Mammary microvascular endothelial cell (primary cell): ENCODE data around the gene KLHL10. TPM values are rescaled to one million over a fixed set of nuclear protein-coding genes. Genes with fewer than 3 reads are reported as not detected.

Source experiments
- total RNA-seq: library from RNA; depleted of rRNA; stranded (reverse); fragments of >200 nt; gene quantifications from 2 replicates; pipeline ENCODE4 v1.2.3, GENCODE V29; 2015

KLHL10 gene
- total RNA-seq: not detected in 2 replicates

DNA sequence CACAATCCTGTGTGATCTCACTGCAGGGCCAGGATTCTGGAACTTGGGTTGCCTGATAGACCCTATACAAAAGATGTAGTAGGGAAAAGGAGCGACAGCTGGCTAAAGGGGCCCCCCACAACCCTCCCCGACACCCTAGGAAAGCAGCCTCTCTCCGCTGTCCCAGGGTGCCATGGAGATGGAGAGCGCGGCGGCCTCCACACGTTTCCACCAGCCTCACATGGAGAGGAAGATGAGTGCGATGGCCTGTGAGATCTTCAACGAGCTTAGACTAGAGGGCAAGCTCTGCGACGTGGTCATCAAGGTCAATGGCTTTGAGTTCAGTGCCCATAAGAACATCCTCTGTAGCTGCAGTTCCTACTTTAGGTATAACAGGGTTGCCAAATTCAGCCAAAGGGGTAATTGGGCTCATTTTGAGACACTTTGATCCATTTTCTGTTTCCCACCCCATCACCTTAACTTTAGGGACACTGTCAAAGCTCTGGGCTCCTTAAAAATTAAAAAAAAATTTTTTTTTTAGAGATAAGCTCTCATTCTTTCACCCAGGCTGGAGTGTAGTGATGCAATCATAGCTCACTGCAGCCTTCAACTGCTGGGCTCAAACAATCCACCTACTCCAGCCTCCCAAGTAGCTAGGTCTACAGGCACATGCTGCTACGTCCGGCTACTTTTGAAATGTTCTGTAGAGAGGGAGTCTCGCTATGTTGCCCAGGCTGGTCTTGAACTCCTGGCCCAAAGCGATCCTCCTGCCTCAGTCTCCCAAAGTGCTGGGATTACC, at the start of gene KLHL10:
TSS of gene KLHL10 (plus strand) at position 65 of the 778 bp plus-strand sequence. CDS start at position 173, 108 bp downstream.

DNA sequence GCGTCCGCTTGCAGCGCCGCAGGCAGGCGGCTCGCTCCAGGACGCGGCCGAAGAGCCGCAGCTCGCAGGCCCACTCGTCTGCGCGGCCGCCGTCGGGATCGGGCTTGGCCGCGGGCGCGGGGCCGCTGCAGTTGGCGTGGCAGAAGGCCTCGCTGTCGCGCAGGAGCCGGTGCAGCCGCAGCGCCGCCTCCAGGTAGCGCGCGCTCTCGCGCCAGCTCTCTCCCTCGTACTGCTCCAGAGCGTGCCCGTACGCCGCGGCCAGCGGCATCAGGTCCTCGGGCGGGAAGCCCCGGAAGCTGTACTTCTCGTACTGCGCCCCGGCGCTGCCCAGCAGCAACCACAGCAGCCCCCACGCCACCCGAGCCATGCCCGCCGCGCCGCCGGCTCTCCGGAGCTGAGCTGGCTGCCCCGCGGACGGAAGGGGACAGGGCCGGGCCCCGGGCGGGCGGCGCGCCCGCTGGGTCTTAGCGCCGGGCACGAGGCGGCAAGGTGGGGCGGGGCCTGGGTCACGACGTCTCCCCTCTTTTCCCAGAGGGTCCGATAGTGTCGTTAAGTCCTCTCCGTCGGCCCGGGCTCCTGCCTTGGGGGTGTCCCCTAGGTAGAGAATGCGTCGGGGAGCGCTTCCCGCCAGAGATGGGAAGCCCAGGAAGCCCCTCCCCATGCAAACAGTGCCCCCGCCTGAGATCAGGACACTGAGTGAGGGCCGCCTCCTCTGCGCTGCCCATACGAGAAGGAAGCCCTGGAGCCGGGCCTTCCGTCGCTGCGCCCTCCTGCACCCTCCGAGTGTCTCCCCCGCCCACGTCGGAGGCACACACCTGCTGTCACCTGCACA, 25.9 kb upstream of the KLHL10 start, which contains the start of gene P3H4:
TSS of gene P3H4 (minus strand) at position 401 of the 832 bp plus-strand sequence. CDS start at position 367, 34 bp downstream.

DNA sequence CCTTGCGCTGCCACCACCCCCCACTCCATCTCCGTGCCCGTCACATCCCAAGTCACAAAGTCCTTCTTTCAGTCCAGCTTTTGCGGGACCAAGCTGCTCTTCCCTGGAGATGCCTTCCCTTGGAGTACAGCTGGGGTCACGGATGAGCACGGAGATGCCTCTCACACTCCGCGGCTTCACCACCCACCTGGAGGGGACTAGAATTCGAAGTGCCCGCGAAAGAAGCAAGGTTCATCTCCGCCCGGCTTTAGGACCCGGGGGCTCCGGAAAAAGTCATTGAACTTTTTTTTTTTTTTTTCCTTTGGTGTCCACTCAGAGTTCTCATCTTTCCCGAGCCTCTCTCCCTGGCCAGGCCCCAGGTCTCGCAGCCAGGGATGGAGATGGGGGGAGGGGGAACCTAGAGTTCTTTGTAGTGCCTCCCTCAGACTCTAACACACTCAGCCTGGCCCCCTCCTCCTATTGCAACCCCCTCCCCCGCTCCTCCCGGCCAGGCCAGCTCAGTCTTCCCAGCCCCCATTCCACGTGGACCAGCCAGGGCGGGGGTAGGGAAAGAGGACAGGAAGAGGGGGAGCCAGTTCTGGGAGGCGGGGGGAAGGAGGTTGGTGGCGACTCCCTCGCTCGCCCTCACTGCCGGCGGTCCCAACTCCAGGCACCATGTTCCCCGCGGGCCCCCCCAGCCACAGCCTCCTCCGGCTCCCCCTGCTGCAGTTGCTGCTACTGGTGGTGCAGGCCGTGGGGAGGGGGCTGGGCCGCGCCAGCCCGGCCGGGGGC, 25.1 kb upstream of the KLHL10 start, which contains the start of gene FKBP10:
TSS of gene FKBP10 (plus strand) at position 624 of the 771 bp plus-strand sequence. CDS start at position 655, 31 bp downstream.

DNA sequence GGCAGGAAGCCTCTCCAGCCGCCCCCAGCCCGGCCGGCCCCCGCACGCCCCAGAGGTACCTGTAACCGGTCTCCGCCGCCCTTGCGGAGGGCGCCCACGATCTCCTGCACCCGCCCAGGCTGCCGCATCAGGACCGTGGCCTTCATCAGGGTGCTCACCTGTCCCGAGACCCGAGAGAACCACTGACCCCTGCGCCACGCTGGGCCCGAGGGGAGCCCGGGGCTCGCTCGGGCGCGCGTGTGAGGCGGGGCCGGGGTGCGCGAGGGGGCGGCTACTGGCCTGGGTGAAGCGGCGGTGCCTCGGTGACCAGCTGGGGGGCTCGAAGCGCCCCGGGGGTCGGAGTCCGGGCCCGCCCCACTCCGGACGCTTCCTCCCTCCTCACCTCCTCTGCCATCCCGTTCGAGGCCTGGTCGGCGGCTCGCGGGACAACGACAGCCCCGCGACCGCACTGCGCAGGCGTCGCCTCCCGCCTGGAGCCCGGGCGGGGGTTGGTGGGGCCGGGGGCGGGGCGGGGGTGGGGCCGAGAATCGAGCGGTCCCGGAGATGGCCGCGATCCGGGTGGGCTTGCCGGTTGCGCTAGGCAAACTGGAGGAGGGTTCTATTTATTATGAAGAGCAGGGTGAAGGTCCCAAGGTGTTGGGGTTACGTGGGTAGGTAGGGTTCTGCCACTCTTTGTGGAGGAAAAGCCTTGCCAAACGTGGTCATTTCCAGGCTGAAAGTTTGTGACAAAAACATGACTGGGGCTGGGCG, 1.6 kb upstream of the KLHL10 start, which contains the start of gene NT5C3B:
TSS of gene NT5C3B (minus strand) at position 433 of the 750 bp plus-strand sequence. CDS start at position 394, 39 bp downstream.

DNA sequence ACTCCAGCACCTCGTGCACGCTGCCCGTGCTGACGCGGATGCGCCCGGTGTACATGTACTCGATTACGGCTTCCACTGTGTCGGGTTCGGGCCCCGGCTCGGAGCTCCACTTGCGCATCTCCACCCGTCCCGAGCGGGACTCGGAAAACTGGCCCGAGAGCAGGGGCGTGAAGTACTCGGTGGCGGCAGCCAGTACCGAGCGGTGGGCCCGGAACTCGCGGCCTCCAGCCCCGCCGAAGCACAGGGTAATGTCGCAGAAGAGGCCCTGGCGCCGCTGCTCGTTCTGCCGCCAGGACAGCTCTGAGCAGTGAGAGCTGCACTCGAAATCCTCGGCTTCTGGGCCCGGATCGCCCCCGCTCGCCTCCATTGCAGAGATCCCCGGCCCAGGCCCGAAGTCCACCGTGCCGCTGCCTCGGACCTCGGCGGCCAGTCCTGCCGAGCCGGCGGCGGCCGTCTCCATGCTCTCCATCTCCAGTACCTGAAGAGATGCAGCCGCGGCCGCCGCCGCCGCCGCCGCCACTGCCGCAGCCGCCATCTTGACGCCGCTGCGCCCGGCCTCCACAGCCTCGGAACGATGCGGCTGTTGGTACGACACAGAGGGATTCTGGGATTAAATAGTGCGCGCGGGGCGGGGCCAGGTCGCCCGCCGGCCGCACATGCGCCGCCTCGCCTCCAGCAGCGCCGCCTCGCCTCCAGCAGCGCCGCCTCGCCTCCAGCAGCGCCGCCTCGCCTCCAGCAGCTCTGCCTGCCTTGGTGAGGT, 27.4 kb downstream of the KLHL10 start, which contains the start of gene KLHL11:
TSS of gene KLHL11 (minus strand) at position 588 of the 760 bp plus-strand sequence. CDS start at position 535, 53 bp downstream.

Other genes with a start within 250 kb of the KLHL10 start
- not detected in 2 replicates for gene KRT16, start 225.1 kb upstream of the KLHL10 start, total RNA-seq
- 0.94 TPM in 1 of 2 replicates, not detected in the other for gene KRT17, start 213.2 kb upstream of the KLHL10 start, total RNA-seq
- 83.4 and 101 TPM in 2 replicates for gene EIF1, start 148.9 kb upstream of the KLHL10 start, total RNA-seq
- not detected in 2 replicates for gene GAST, start 125.5 kb upstream of the KLHL10 start, total RNA-seq
- not detected in 2 replicates for gene HAP1, start 103.2 kb upstream of the KLHL10 start, total RNA-seq
- 169 and 195 TPM in 2 replicates for gene JUP, start 51.1 kb upstream of the KLHL10 start, total RNA-seq
- 28.8 and 30.7 TPM in 2 replicates for gene P3H4, start 25.9 kb upstream of the KLHL10 start, total RNA-seq
- gene FKBP10, start 24.8 kb upstream of the KLHL10 start, total RNA-seq: 83.2 and 91.1 TPM in 2 replicates
- gene NT5C3B, start 1.6 kb upstream of the KLHL10 start, total RNA-seq: 52.2 and 58.0 TPM in 2 replicates
- 13.9 and 16.4 TPM in 2 replicates for gene KLHL11, start 27.6 kb downstream of the KLHL10 start, total RNA-seq
- 254 and 389 TPM in 2 replicates for gene ACLY, start 81.1 kb downstream of the KLHL10 start, total RNA-seq
- not detected in 2 replicates for gene ODAD4, start 92.8 kb downstream of the KLHL10 start, total RNA-seq
- 81.4 and 83.9 TPM in 2 replicates for gene CNP, start 129.0 kb downstream of the KLHL10 start, total RNA-seq
- 65.2 and 68.0 TPM in 2 replicates for gene DNAJC7, start 179.6 kb downstream of the KLHL10 start, total RNA-seq
- 56.2 and 69.4 TPM in 2 replicates for gene NKIRAS2, start 182.3 kb downstream of the KLHL10 start, total RNA-seq
- gene C17orf113, start 212.8 kb downstream of the KLHL10 start, total RNA-seq: 0.07 and 0.20 TPM in 2 replicates